ENCODE data around the gene LRRTM3. TPM values are rescaled to one million over a fixed set of nuclear protein-coding genes. Genes with fewer than 3 reads are reported as not detected.

The LRRTM3 gene
- polyA plus RNA-seq, 2 of the 4 experiments (the other 2 are of a cell fraction) = not detected

GRCh38 chr10:67119651-67120050, 193.8 kb downstream of the LRRTM3 start:
- ChIA-PET CTCF (no interaction called here), POLR2A (no interaction called here)
- FAIRE-seq (no peak), ATAC-seq (no peak), DNase-seq (ENCODE audit: low read depth in 1 of 2, low spot score in 1 of 2) (no peak)
- peaks cover 7% of the 10 kb centered on the region; the same call in 2 of the 3 replicates for H3K4me1 ChIP-seq
- no peak overlapping the region for H3K27ac ChIP-seq
- H3K9me3 ChIP-seq = no peaks in the 10 kb centered on the region
- WGBS (ENCODE audit: missing lambda C conversion rate) = 3% methylated on average over 1 of the region's 1 CpG
- H3K4me3 ChIP-seq = no peak overlapping the region
- TF ChIP-seq EHMT2 (IDR thresholded peaks at IDR 0.05; ENCODE audit: low read depth) (no peak), PHF8 (IDR thresholded peaks at IDR 0.05; ENCODE audit: borderline replicate concordance, low read depth) (no peak), RNF2 (IDR thresholded peaks at IDR 0.05; ENCODE audit: borderline replicate concordance, low read depth) (no peak), JUNB (IDR thresholded peaks at IDR 0.05) (no peak), GATA3 (IDR thresholded peaks at IDR 0.05; ENCODE audit: borderline replicate concordance) (no peak), HOXA7 (CRISPR knock-in tag; IDR thresholded peaks at IDR 0.05) (no peak)
- H3K4me2 ChIP-seq = no peak overlapping the region

GRCh38 chr10:67127441-67127840, 201.6 kb downstream of the LRRTM3 start:
- ATAC-seq (no peak), DNase-seq (ENCODE audit: low read depth in 1 of 2, low spot score in 1 of 2) (no peak), FAIRE-seq (no peak)
- Histone ChIP-seq H3K4me3 (no peak overlapping the region), H3K4me1 (no peaks in the 10 kb centered on the region), H3K27ac (no peak overlapping the region), H3K4me2 (no peak overlapping the region), H3K9me3 (no peaks in the 10 kb centered on the region)
- POLR2A ChIA-PET = no interaction called here
- TF ChIP-seq BCL3 (IDR thresholded peaks at IDR 0.05) (no peak), HOXA7 (CRISPR knock-in tag; IDR thresholded peaks at IDR 0.05) (no peak), MAFK (IDR thresholded peaks at IDR 0.05; ENCODE audit: partially characterized antibody) (no peak), ESRRA (IDR thresholded peaks at IDR 0.05; ENCODE audit: borderline replicate concordance, low read length) (no peak), POLR2A (IDR thresholded peaks at IDR 0.05; ENCODE audit: low read length) (no peak), CEBPB (IDR thresholded peaks at IDR 0.05) (no peak), CTCF (IDR thresholded peaks at IDR 0.05) (no peak), ZC3H11A (IDR thresholded peaks at IDR 0.05) (no peak), HES2 (IDR thresholded peaks at IDR 0.05) (no peak), JUN (IDR thresholded peaks at IDR 0.05) (no peak), JUNB (IDR thresholded peaks at IDR 0.05) (no peak), NPAS2 (CRISPR knock-in tag; IDR thresholded peaks at IDR 0.05; ENCODE audit: borderline replicate concordance) (no peak), SMC3 (IDR thresholded peaks at IDR 0.05) (no peak), MAZ (IDR thresholded peaks at IDR 0.05; ENCODE audit: borderline replicate concordance, low read depth, low read length) (no peak), MYC (IDR thresholded peaks at IDR 0.05; ENCODE audit: borderline replicate concordance, low read length) (no peak), TP53 (CRISPR knock-in tag; IDR thresholded peaks at IDR 0.05) (no peak)
- WGBS (ENCODE audit: missing lambda C conversion rate) = 0% methylated on average over 2 of the region's 2 CpGs
- CTCF ChIA-PET = no interaction called here

- Histone ChIP-seq H3K27ac (no peak overlapping the region), H3K4me2 (no peak overlapping the region), H3K9me3 (no peaks in the 10 kb centered on the region), H3K4me3 (no peak overlapping the region), H3K4me1 (no peaks in the 10 kb centered on the region)
- DNase-seq (ENCODE audit: low read depth in 1 of 2, low spot score in 1 of 2) = no peak
- FAIRE-seq = no peak
- no peak for ATAC-seq
- POLR2A ChIA-PET = no interaction called here
- TF ChIP-seq ELK1 (IDR thresholded peaks at IDR 0.05; ENCODE audit: low read depth, low read length) (no peak), BCL3 (IDR thresholded peaks at IDR 0.05) (no peak), KDM1A (IDR thresholded peaks at IDR 0.05; ENCODE audit: low read depth) (no peak), PBX3 (IDR thresholded peaks at IDR 0.05) (no peak), HEYL (CRISPR knock-in tag; IDR thresholded peaks at IDR 0.05) (no peak), HOXB5 (CRISPR knock-in tag; IDR thresholded peaks at IDR 0.05) (no peak), POLR2A (IDR thresholded peaks at IDR 0.05; ENCODE audit: low read length) (no peak), KDM5A (IDR thresholded peaks at IDR 0.05) (no peak), MAZ (IDR thresholded peaks at IDR 0.05; ENCODE audit: borderline replicate concordance, low read depth, low read length) (no peak)
- 5% methylated on average over 2 of the region's 2 CpGs for WGBS (ENCODE audit: missing lambda C conversion rate)
- CTCF ChIA-PET = no interaction called here
These were observed 214.8 kb downstream of the LRRTM3 start for GRCh38 chr10:67140641-67141040.
